HG03108 (cell line): Measurements from ENCODE around the gene IL37.

Source experiments
- ATAC-seq: cut with Tn5 transposase; IDR thresholded peaks from one replicate; pipeline ENCODE4 v1.9.1; 2021; ENCODE audit warnings: moderate library complexity; ENCODE audit not compliant: unreplicated experiment

IL37 gene

GRCh38 chr2:112954364-112954763, 43.4 kb downstream of the IL37 start:
- no peak for ATAC-seq

GRCh38 chr2:112957511-112957910, 46.5 kb downstream of the IL37 start:
- ATAC-seq, result no peak

- ATAC-seq, result no peak
Measured at GRCh38 chr2:112958428-112959108, 47.6 kb downstream of the IL37 start.

GRCh38 chr2:112959109-112959812, 48.3 kb downstream of the IL37 start:
- no peak for ATAC-seq

- ATAC-seq, result no peak
Measured at GRCh38 chr2:112960230-112960825, 49.4 kb downstream of the IL37 start.

- no peak for ATAC-seq
Measured at GRCh38 chr2:112962308-112963175, 51.6 kb downstream of the IL37 start.

GRCh38 chr2:112967023-112967422, 56.1 kb downstream of the IL37 start:
- ATAC-seq, result no peak
